Thyroid gland (tissue), 4 donors: ENCODE results near the gene KPTN. TPM values are rescaled to one million over a fixed set of nuclear protein-coding genes. Genes with fewer than 3 reads are reported as not detected.

Experiments used
- DNase-seq, 2 donors: peaks; one replicate each; pipeline ENCODE4 v3.0.0-alpha.2; 2019
- H3K27ac ChIP-seq, 3 donors: fragments of 200-600 bp; sonication (generic); 1 replicate in 2 of 3; 2 replicates in 1 of 3; pipeline ENCODE4 v1.5.1; 2016 to 2019; ENCODE audit warnings: mild to moderate bottlenecking in 1 of 3, moderate library complexity in 1 of 3
- H3K27me3 ChIP-seq: fragments of 200-600 bp; sonication (generic); one replicate; pipeline ENCODE4 v1.5.1; 2019
- H3K36me3 ChIP-seq, 2 donors: fragments of 200-600 bp; sonication (generic); one replicate each; pipeline ENCODE4 v1.5.1; 2016 to 2019
- H3K4me1 ChIP-seq, 2 donors: fragments of 200-600 bp; sonication (generic); one replicate each; pipeline ENCODE4 v1.5.1; 2017 to 2019
- H3K4me3 ChIP-seq, 3 donors: fragments of 200-600 bp; sonication (generic); replicated peaks in 1 of 3; 1 replicate in 2 of 3; 2 replicates in 1 of 3; pipeline ENCODE4 v1.5.1; 2016; ENCODE audit warnings: mild to moderate bottlenecking in 1 of 3
- H3K9me3 ChIP-seq: fragments of 200-600 bp; sonication (generic); one replicate; pipeline ENCODE4 v1.5.1; 2017
- CTCF ChIP-seq, 6 experiments: fragments of 200-600 bp in 3 of 6; fragments of 450-650 bp in 3 of 6; sonication (generic) in 3 of 6; IDR thresholded peaks; one replicate each; pipeline ENCODE4 v1.5.1; 2016 to 2019; ENCODE audit warnings: antibody characterized with exemption in 6 of 6, mild to moderate bottlenecking in 2 of 6, inconsistent platforms in 1 of 6, moderate library complexity in 1 of 6
- POLR2A ChIP-seq, 2 donors: fragments of 450-650 bp; IDR thresholded peaks; one replicate each; pipeline ENCODE4 v1.6.1; 2017; ENCODE audit warnings: antibody characterized with exemption in 2 of 2, mild to moderate bottlenecking in 2 of 2, moderate library complexity in 1 of 2
- WGBS, 2 donors: methylation state at CpG; one replicate each; pipeline ENCODE4 v1.1.5; 2017; 5-methylcytosine and 5-hydroxymethylcytosine counted together
- intact Hi-C: fragments of 100-400 bp; cut with DNase I; formaldehyde crosslinking; loops from one replicate; pipeline ENCODE4 v1.15.1; 2023
- total RNA-seq, 4 donors: library from RNA; depleted of rRNA; stranded (reverse); fragments of >200 nt; gene quantifications; one replicate each; pipeline ENCODE4 v1.2.3, GENCODE V29; 2016

KPTN gene
- total RNA-seq, 4 donors from 2014 or later, result 7.0 to 8.9 (median 7.3) TPM

- Histone ChIP-seq H3K4me3 (no peak overlapping the region), H3K4me1 (peaks cover 5 to 22% of the 10 kb centered on the region in 2 donors), H3K36me3 (no peaks in the 10 kb centered on the region), H3K27ac (no peak overlapping the region), H3K9me3 (no peaks in the 10 kb centered on the region), H3K27me3 (no peaks in the 10 kb centered on the region)
- intact Hi-C loops, result no loop called here
- TF ChIP-seq POLR2A (IDR thresholded peaks at IDR 0.05), result no peak
- TF ChIP-seq CTCF (IDR thresholded peaks at IDR 0.05), result no peak
- no peak for DNase-seq
- 81 to 86% methylated on average over 13 to 16 of the region's 16 CpGs for WGBS, 2 donors
These were observed 3.4 kb downstream of the KPTN start for GRCh38 chr19:47480658-47481057.

- 25 to 34% methylated on average over 14 to 26 of the region's 39 CpGs for WGBS, 2 donors
- no peak overlapping the region for H3K27ac ChIP-seq
- H3K4me3 ChIP-seq, result no peak overlapping the region
These were observed 4.1 kb downstream of the KPTN start for GRCh38 chr19:47479701-47480503.

DNA sequence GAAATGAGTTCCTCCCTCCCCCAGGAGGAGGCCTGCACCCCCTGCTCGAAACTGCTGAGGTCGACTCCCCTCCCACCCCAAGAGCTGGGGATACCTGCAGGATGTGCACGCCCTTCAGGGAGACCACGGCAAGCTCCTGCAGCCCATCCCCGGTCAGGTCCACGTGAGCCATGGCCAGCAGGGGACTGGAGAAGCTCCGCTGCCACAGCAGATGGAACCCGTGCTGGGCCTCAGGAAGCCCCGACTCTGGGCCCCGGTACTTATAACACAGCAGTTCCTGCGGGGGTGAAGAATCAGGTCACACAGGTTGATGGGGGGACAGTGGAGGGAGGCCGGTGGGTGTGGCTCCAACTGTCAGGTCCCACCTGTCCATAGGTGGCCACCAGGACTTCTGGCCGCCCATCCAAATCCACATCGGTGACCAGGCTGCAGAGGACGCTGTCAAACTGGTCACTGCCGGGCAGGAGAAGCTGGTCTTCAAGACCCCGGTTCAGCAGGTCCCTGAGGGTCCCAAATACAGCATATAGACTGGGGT, 7.5 kb downstream of the KPTN start:
- TF ChIP-seq POLR2A (IDR thresholded peaks at IDR 0.05) (no peak), CTCF (IDR thresholded peaks at IDR 0.05) (no peak)
- Histone ChIP-seq H3K4me1 (peaks cover 0 to 14% of the 10 kb centered on the region in 2 donors), H3K27ac (no peak overlapping the region), H3K27me3 (peaks cover 2% of the 10 kb centered on the region), H3K36me3 (no peaks in the 10 kb centered on the region), H3K4me3 (no peak overlapping the region), H3K9me3 (no peaks in the 10 kb centered on the region)
- 83% methylated on average over 15 of the region's 17 CpGs; no CpG with 5 or more reads in 1 of the 2 donors for WGBS, 2 donors
- DNase-seq, result no peak
- intact Hi-C loops, result no loop called here

More at GRCh38 chr19:47479701-47480503, 4.1 kb downstream of the KPTN start:
- H3K9me3 ChIP-seq, result no peaks in the 10 kb centered on the region
- no peak for DNase-seq
- no peaks in the 10 kb centered on the region for H3K27me3 ChIP-seq
- TF ChIP-seq POLR2A (IDR thresholded peaks at IDR 0.05) (no peak), CTCF (IDR thresholded peaks at IDR 0.05) (no peak)
- intact Hi-C loops, result no loop called here
- H3K4me1 ChIP-seq, result peaks cover 5 to 18% of the 10 kb centered on the region in 2 donors
- no peaks in the 10 kb centered on the region for H3K36me3 ChIP-seq

DNA sequence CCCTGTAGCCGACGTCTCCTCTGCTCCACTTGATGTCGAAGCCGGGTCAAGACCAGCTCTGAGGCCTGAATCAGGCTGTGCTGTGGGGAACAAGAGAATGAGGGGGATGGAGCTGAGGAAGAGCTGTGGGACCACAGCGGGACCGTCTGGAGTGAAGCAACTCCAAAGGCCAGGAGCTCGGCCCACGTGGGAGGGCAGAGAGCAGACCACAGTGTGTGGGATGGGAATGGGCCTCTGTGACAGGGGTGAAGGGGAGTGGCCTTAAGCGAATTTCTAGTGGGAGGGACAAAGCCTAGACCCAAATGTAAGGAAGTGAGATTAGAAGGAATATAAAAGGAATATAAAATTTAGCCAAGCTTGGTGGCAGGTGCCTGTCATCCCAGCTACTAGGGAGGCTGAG, 8.6 kb downstream of the KPTN start:
- Histone ChIP-seq H3K27me3 (peaks cover 11% of the 10 kb centered on the region), H3K4me1 (peaks cover 0 to 16% of the 10 kb centered on the region in 2 donors), H3K9me3 (no peaks in the 10 kb centered on the region), H3K4me3 (no peak overlapping the region), H3K27ac (no peak overlapping the region), H3K36me3 (no peaks in the 10 kb centered on the region)
- TF ChIP-seq POLR2A (IDR thresholded peaks at IDR 0.05) (no peak), CTCF (IDR thresholded peaks at IDR 0.05) (no peak)
- intact Hi-C loops, result no loop called here
- WGBS, 2 donors, result 74 to 79% methylated on average over 9 of the region's 9 CpGs
- DNase-seq, result no peak

DNA sequence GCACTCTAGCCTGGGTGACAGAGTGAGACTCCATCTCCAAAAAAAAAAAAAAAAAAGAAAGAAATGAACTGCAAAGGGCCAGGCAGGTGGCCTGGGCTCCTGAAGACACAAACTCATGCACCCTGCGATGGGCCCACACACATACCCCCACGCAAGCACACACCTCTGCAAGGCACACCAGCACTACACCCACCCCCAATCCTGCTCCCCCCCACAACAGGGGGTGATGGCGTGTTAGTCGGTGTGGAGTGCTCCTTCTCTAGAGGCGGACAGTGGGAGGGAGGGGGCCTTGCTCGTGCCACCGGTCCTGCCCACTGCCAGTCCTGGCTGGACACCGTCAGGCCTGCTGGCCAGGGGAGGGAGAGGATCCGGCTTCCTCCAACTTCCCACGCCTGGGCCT, 10.7 kb downstream of the KPTN start:
- Histone ChIP-seq H3K4me1 (peaks cover 0 to 7% of the 10 kb centered on the region in 2 donors), H3K36me3 (no peaks in the 10 kb centered on the region), H3K27me3 (peaks cover 11% of the 10 kb centered on the region), H3K9me3 (no peaks in the 10 kb centered on the region), H3K4me3 (no peak overlapping the region), H3K27ac (no peak overlapping the region)
- no peak for DNase-seq
- no peak for TF ChIP-seq CTCF (IDR thresholded peaks at IDR 0.05)
- no peak for TF ChIP-seq POLR2A (IDR thresholded peaks at IDR 0.05)
- intact Hi-C loops, result no loop called here
- WGBS, 2 donors, result 66 to 73% methylated on average over 9 to 10 of the region's 10 CpGs
